Stimulated activated CD4-positive, alpha-beta T cell treated with anti-CD3 and anti-CD28 coated beads, Interleukin-4, amount 100 ng/mL, for 4 hours (primary cell): Measurements from ENCODE around the gene IFNW1.

ENCODE experiments used
- DNase-seq, 2 experiments: peaks; one replicate each; pipeline ENCODE4 v3.0.0-alpha.2; 2020

The IFNW1 gene

GRCh38 chr9:21104787-21105186 lies 36.8 kb downstream of the IFNW1 start:
- no peak for DNase-seq

DNA sequence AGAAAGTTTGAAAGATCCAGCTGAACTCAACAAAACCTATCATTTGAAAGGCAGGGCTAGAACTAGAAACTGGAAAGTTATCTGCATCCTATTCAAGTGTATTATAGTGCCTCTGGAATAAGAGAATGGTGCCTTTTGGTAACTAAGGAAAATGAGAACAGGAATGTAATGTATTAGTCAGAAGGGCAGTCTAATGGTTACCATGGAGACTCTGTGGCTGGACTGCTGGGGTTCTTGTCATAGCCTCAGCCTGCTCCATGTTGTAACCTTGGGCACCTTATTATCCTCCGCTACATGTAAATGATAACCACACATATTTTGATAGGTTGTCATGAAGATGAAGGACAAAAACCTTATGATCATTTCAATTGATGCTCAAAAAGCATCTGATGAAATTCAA lies 39.3 kb downstream of the IFNW1 start:
- DNase-seq = no peak

DNA sequence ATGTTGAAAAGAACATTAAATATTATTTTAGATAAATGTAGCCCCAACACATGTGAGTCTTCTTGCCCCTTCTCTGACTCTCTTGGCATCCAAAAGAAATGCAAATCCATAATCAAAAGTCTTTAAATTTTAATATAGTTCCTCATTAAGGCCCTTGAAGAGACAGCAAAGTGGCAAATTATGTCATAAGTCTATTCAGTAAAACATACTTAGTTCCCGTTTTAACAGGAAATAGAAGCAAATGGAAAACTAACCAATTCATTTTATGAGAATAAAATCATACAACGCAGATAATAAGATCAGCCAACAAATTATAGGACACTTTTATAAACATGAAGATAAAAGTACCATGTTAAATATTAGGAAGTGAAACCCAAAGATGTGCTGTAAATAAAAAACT lies 43.8 kb downstream of the IFNW1 start:
- DNase-seq = no peak

DNA sequence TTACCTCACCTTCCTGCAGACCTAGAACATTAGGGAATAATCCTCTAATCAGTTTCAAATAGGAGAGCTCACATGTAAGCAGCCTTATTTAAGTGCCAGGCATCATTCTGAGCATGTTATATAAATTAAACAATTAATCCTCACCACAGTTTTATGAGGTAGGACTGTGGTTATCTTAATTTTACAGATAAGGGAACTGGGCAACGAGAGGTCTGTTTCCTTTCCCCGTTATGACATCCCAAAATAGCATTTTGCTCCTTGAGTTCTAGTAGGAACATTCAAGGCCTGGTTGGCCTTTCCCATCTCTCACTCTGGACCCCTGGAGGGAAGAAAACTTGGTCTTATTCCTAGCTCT lies 44.8 kb downstream of the IFNW1 start:
- DNase-seq = no peak

DNA sequence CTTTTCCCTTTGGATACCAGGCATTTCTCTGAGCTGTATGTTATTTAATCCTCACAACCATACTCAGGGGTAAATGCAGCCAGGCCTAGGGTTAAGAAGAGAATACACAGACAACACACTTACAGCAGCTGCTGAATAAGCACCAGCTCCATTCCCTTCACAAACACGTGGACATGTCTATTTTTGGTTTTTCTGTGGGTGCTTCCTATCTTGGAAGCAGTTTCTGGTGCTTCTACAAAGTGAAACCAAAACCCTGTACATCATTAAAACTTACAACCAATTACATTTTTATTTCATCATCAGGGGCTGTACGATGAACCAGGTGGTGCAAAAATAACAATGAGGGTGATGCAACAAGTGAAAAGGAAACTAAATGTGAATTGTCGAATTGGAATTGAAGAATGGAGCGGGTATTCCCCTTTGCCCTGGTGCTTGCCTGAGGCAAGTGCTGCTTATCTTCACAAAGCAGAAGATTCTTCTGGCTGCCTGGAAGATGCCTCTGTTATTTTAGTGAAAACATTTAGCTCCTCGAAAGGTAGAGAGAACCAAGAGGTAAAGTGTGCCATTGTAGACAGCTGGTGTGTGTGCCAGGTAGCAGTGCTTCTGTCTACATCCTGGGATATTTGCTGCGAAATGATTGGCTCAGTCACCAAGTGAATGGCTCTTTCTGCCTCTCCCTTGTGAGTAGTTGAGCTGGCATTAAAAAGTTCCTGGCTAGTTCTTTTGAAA lies 45.3 kb downstream of the IFNW1 start:
- DNase-seq = peak; percentile 7 to 42

- no peak for DNase-seq
Measured at GRCh38 chr9:21095561-21095960, 46.1 kb downstream of the IFNW1 start.
